ENCODE data around the gene BAG5.
A peak's percentile ranks its signal among the peaks of the same experiment; 100 is the strongest.

BAG5 gene

GRCh38 chr14:103521438-103521950, 41.0 kb downstream of the BAG5 start:
- no peaks in the 10 kb centered on the region for H3K9me3 ChIP-seq (ENCODE audit: insufficient read depth, low read depth, low read length)
- H3K9me2 ChIP-seq (replicated peaks; ENCODE audit: low read depth, low read length): no peaks in the 10 kb centered on the region
- H2AFZ ChIP-seq (ENCODE audit: low read length): no peak overlapping the region
- TF ChIP-seq EZH2phosphoT487 (IDR thresholded peaks at IDR 0.05; ENCODE audit: borderline replicate concordance): no peak
- TF ChIP-seq, protein P1, sequence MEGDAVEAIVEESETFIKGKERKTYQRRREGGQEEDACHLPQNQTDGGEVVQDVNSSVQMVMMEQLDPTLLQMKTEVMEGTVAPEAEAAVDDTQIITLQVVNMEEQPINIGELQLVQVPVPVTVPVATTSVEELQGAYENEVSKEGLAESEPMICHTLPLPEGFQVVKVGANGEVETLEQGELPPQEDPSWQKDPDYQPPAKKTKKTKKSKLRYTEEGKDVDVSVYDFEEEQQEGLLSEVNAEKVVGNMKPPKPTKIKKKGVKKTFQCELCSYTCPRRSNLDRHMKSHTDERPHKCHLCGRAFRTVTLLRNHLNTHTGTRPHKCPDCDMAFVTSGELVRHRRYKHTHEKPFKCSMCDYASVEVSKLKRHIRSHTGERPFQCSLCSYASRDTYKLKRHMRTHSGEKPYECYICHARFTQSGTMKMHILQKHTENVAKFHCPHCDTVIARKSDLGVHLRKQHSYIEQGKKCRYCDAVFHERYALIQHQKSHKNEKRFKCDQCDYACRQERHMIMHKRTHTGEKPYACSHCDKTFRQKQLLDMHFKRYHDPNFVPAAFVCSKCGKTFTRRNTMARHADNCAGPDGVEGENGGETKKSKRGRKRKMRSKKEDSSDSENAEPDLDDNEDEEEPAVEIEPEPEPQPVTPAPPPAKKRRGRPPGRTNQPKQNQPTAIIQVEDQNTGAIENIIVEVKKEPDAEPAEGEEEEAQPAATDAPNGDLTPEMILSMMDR (conservative IDR thresholded peaks at IDR 0.05; ENCODE audit: low read length): no peak
- H3K9ac ChIP-seq (ENCODE audit: low read depth, low read length, poor library complexity, severe bottlenecking): no peak overlapping the region
- H4K20me1 ChIP-seq (ENCODE audit: insufficient read depth, low read length, poor library complexity, severe bottlenecking): no peaks in the 10 kb centered on the region
- no peaks in the 10 kb centered on the region for H3K36me3 ChIP-seq (ENCODE audit: insufficient read depth, low read length)
- H3K4me2 ChIP-seq (ENCODE audit: low read depth, low read length, poor library complexity, severe bottlenecking): peak overlapping the region; percentile 54
- H3K79me2 ChIP-seq (ENCODE audit: insufficient read depth, low read length): no peaks in the 10 kb centered on the region
- H3K4me3 ChIP-seq (ENCODE audit: low read length, poor library complexity, severe bottlenecking): peak overlapping the region; percentile 71
- peaks cover 4% of the 10 kb centered on the region for H3K4me1 ChIP-seq (ENCODE audit: insufficient read depth, low read length, poor library complexity, severe bottlenecking)
- H3K27me3 ChIP-seq (ENCODE audit: insufficient read depth, low read length, poor library complexity, severe bottlenecking): no peaks in the 10 kb centered on the region
- H3F3A ChIP-seq (ENCODE audit: low read depth): no peaks in the 10 kb centered on the region

- Histone ChIP-seq H3K79me2 (ENCODE audit: insufficient read depth, low read length) (no peaks in the 10 kb centered on the region), H3K36me3 (ENCODE audit: insufficient read depth, low read length) (no peaks in the 10 kb centered on the region), H3K9ac (ENCODE audit: low read depth, low read length, poor library complexity, severe bottlenecking) (peak overlapping the region; percentile 58), H3K4me1 (ENCODE audit: insufficient read depth, low read length, poor library complexity, severe bottlenecking) (peaks cover 4% of the 10 kb centered on the region), H3K4me3 (ENCODE audit: low read length, poor library complexity, severe bottlenecking) (peak overlapping the region; percentile 71), H3F3A (ENCODE audit: low read depth) (no peaks in the 10 kb centered on the region), H3K4me2 (ENCODE audit: low read depth, low read length, poor library complexity, severe bottlenecking) (peak overlapping the region; percentile 54), H2AFZ (ENCODE audit: low read length) (peak overlapping the region; percentile 97), H3K27me3 (ENCODE audit: insufficient read depth, low read length, poor library complexity, severe bottlenecking) (no peaks in the 10 kb centered on the region), H4K20me1 (ENCODE audit: insufficient read depth, low read length, poor library complexity, severe bottlenecking) (no peaks in the 10 kb centered on the region), H3K9me3 (ENCODE audit: insufficient read depth, low read depth, low read length) (no peaks in the 10 kb centered on the region), H3K9me2 (replicated peaks; ENCODE audit: low read depth, low read length) (no peaks in the 10 kb centered on the region)
- TF ChIP-seq, protein P1 (conservative IDR thresholded peaks at IDR 0.05; ENCODE audit: low read length): peak; percentile 58
- TF ChIP-seq EZH2phosphoT487 (IDR thresholded peaks at IDR 0.05; ENCODE audit: borderline replicate concordance): no peak
Observed at GRCh38 chr14:103520657-103521437, 41.6 kb downstream of the BAG5 start.

DNA sequence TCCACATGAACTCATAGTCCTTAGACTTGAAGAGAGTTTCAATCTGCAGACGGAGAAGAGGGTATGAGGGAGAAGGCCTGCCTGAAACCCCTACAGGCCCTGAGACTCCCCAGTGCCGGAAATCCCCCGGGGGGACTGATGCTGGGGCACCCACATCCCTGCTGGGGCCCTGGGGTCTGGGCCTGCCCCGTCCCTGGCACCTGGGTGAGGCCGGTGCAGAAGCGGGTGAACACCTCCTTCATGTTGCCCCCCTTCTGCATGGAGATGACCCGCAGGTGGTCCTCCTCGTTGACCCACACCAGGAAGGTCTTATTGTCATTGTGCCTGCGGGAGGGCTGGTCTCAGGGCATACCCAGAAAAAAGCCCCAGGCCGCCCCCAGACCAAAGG, 42.2 kb downstream of the BAG5 start:
- Histone ChIP-seq H3K9me2 (replicated peaks; ENCODE audit: low read depth, low read length) (no peaks in the 10 kb centered on the region), H3K4me1 (ENCODE audit: insufficient read depth, low read length, poor library complexity, severe bottlenecking) (peaks cover 4% of the 10 kb centered on the region), H3K27me3 (ENCODE audit: insufficient read depth, low read length, poor library complexity, severe bottlenecking) (no peaks in the 10 kb centered on the region), H2AFZ (ENCODE audit: low read length) (peak overlapping the region; percentile 97), H3K4me2 (ENCODE audit: low read depth, low read length, poor library complexity, severe bottlenecking) (peak overlapping the region; percentile 54), H3K79me2 (ENCODE audit: insufficient read depth, low read length) (no peaks in the 10 kb centered on the region), H3K9me3 (ENCODE audit: insufficient read depth, low read depth, low read length) (no peaks in the 10 kb centered on the region), H3K4me3 (ENCODE audit: low read length, poor library complexity, severe bottlenecking) (peak overlapping the region; percentile 71), H4K20me1 (ENCODE audit: insufficient read depth, low read length, poor library complexity, severe bottlenecking) (no peaks in the 10 kb centered on the region), H3F3A (ENCODE audit: low read depth) (no peaks in the 10 kb centered on the region), H3K36me3 (ENCODE audit: insufficient read depth, low read length) (no peaks in the 10 kb centered on the region), H3K9ac (ENCODE audit: low read depth, low read length, poor library complexity, severe bottlenecking) (peak overlapping the region; percentile 58)
- no peak for TF ChIP-seq EZH2phosphoT487 (IDR thresholded peaks at IDR 0.05; ENCODE audit: borderline replicate concordance)
- TF ChIP-seq, protein P1 (conservative IDR thresholded peaks at IDR 0.05; ENCODE audit: low read length): no peak

All from Loucy (cell line).